SK-N-SH (cell line): ENCODE measurements around the gene ATG7. TPM values are rescaled to one million over a fixed set of nuclear protein-coding genes. Genes with fewer than 3 reads are reported as not detected.

Experiments
- CTCF ChIA-PET: fragments of 300-600, 350-600 bp; formaldehyde crosslinking; extraction: SDS; loops from one replicate; lab custom pipeline; 2021; lab: Yijun Ruan, JAX
- POLR2A ChIA-PET: fragments of 350-600 bp; sonication (Branson Sonifier 250); formaldehyde crosslinking; extraction: SDS; loops from one replicate; lab custom pipeline; 2020; ENCODE audit warnings: antibody characterized with exemption, inconsistent platforms; lab: Yijun Ruan, JAX
- DNase-seq: peaks from one replicate; pipeline ENCODE4 v3.0.0; 2012
- H2AFZ ChIP-seq: fragments of 200-600 bp; sonication (generic); 2 replicates; pipeline ENCODE4 v1.8.1; 2016; ENCODE audit warnings: antibody characterized with exemption, mild to moderate bottlenecking, low read depth
- H3F3A ChIP-seq: fragments of 200-600 bp; sonication (generic); replicated peaks from 2 replicates; pipeline ENCODE3; 2016; ENCODE audit warnings: antibody characterized with exemption, mild to moderate bottlenecking; ENCODE audit not compliant: insufficient read depth
- H3K27ac ChIP-seq, 2 experiments: fragments of 200-500 bp in 1 of 2; fragments of 200-600 bp in 1 of 2; sonication (Bioruptor generic) in 1 of 2; sonication (generic), shearing (Covaris generic) in 1 of 2; 2 replicates each; pipeline versions ENCODE4 v1.5.1 to v1.6.1; 2014 to 2016; ENCODE audit warnings: low read depth in 2 of 2, inconsistent platforms in 1 of 2, low read length in 1 of 2, mild to moderate bottlenecking in 1 of 2, mixed read lengths in 1 of 2
- H3K27me3 ChIP-seq: fragments of 200-600 bp; sonication (generic), shearing (Covaris generic); 2 replicates; pipeline ENCODE4 v1.6.1; 2016; ENCODE audit warnings: mixed run types; ENCODE audit not compliant: insufficient read depth
- H3K36me3 ChIP-seq, 2 experiments: fragments of 200-500 bp in 1 of 2; fragments of 200-600 bp in 1 of 2; sonication (Bioruptor generic) in 1 of 2; sonication (generic) in 1 of 2; replicated peaks in 1 of 2; 2 replicates each; pipeline versions ENCODE3 to v1.5.1; 2014 to 2016; ENCODE audit warnings: low read length in 1 of 2, mild to moderate bottlenecking in 1 of 2; ENCODE audit not compliant: insufficient read depth in 2 of 2, control insufficient read depth in 1 of 2
- H3K4me1 ChIP-seq, 2 experiments: fragments of 200-500 bp in 1 of 2; fragments of 200-600 bp in 1 of 2; sonication (Bioruptor generic) in 1 of 2; sonication (generic), shearing (Covaris generic) in 1 of 2; 2 replicates each; pipeline versions ENCODE4 v1.5.1 to v1.6.1; 2014 to 2016; ENCODE audit warnings: low read depth in 1 of 2, low read length in 1 of 2, mixed run types in 1 of 2; ENCODE audit not compliant: insufficient read depth in 2 of 2, control insufficient read depth in 1 of 2
- H3K4me2 ChIP-seq: fragments of 200-600 bp; sonication (generic), shearing (Covaris generic); 2 replicates; pipeline ENCODE4 v1.6.1; 2017; ENCODE audit warnings: mixed run types
- H3K4me3 ChIP-seq, 2 experiments: fragments of 200-500 bp in 1 of 2; fragments of 200-600 bp in 1 of 2; sonication (Bioruptor generic) in 1 of 2; sonication (generic), shearing (Covaris generic) in 1 of 2; 2 replicates each; pipeline versions ENCODE4 v1.5.1 to v1.8.1; 2014 to 2016; ENCODE audit warnings: low read depth in 2 of 2, inconsistent platforms in 1 of 2, low read length in 1 of 2, mild to moderate bottlenecking in 1 of 2, mixed read lengths in 1 of 2, moderate library complexity in 1 of 2
- H3K79me2 ChIP-seq: fragments of 200-600 bp; sonication (generic); 2 replicates; pipeline ENCODE4 v1.8.1; 2017; ENCODE audit warnings: mild to moderate bottlenecking; ENCODE audit not compliant: insufficient read depth
- H3K9ac ChIP-seq: fragments of 200-600 bp; sonication (generic); 2 replicates; pipeline ENCODE4 v1.6.1; 2017; ENCODE audit warnings: mixed run types
- H3K9me2 ChIP-seq: fragments of 200-600 bp; sonication (generic); 2 replicates; pipeline ENCODE4 v1.6.1; 2017; ENCODE audit warnings: mixed run types
- H3K9me3 ChIP-seq: fragments of 200-600 bp; sonication (generic); 2 replicates; pipeline ENCODE4 v1.6.1; 2017; ENCODE audit warnings: mixed run types, mild to moderate bottlenecking, moderate library complexity
- H4K20me1 ChIP-seq: fragments of 200-600 bp; sonication (generic); 2 replicates; pipeline ENCODE4 v1.6.1; 2017; ENCODE audit warnings: mild to moderate bottlenecking, mixed run types; ENCODE audit not compliant: insufficient read depth
- CHD2 ChIP-seq: fragments of 150-350 bp; IDR thresholded peaks from 2 replicates; pipeline ENCODE4 v1.6.1; 2018; ENCODE audit warnings: low read length; ENCODE audit not compliant: partially characterized antibody
- CTCF ChIP-seq: fragments of 200-600 bp; sonication (generic); IDR thresholded peaks from 2 replicates; pipeline ENCODE4 v1.6.1; 2017; ENCODE audit warnings: antibody characterized with exemption, mild to moderate bottlenecking, moderate library complexity
- EZH2phosphoT487 ChIP-seq: fragments of 200-600 bp; sonication (generic); IDR thresholded peaks from 2 replicates; pipeline ENCODE4 v1.6.1; 2017; ENCODE audit warnings: low read depth, mixed run types, mild to moderate bottlenecking, antibody characterized with exemption, moderate library complexity, borderline replicate concordance
- IRF3 ChIP-seq: fragments of 150-350 bp; IDR thresholded peaks from 2 replicates; pipeline ENCODE4 v1.6.1; 2016; ENCODE audit warnings: mild to moderate bottlenecking, low read depth, low read length
- JUND ChIP-seq: IDR thresholded peaks from 2 replicates; pipeline ENCODE4 v1.4.0; 2012
- MEF2A ChIP-seq: IDR thresholded peaks from 2 replicates; pipeline ENCODE4 v1.4.0; 2012; ENCODE audit warnings: low read depth, borderline replicate concordance
- POLR2AphosphoS5 ChIP-seq: IDR thresholded peaks from 2 replicates; pipeline ENCODE4 v1.6.1; 2012; ENCODE audit warnings: low read depth, low read length
- RCOR1 ChIP-seq: fragments of 150-350 bp; IDR thresholded peaks from 2 replicates; pipeline ENCODE4 v1.6.1; 2017; ENCODE audit warnings: antibody characterized with exemption, low read length
- REST ChIP-seq: IDR thresholded peaks from 2 replicates; pipeline ENCODE4 v1.6.1; 2012; ENCODE audit warnings: mild to moderate bottlenecking, low read depth, low read length, moderate library complexity
- TCF12 ChIP-seq: IDR thresholded peaks from 2 replicates; pipeline ENCODE4 v1.4.0; 2012
- TEAD4 ChIP-seq: IDR thresholded peaks from 2 replicates; pipeline ENCODE4 v1.4.0; 2012; ENCODE audit warnings: mild to moderate bottlenecking, borderline replicate concordance; ENCODE audit not compliant: insufficient read depth
- ZBTB33 ChIP-seq: IDR thresholded peaks from 2 replicates; pipeline ENCODE4 v1.4.0; 2012; ENCODE audit warnings: low read depth, borderline replicate concordance
- WGBS: methylation state at CpG from one replicate; pipeline ENCODE4 v1.1.6; 2017; ENCODE audit warnings: low lambda C conversion rate; 5-methylcytosine and 5-hydroxymethylcytosine counted together
- polyA plus RNA-seq, 3 experiments: library from polyadenylated mRNA; depleted of rRNA; stranded (reverse); fragments of >200 nt; gene quantifications; 2 replicates each; pipeline ENCODE4 v1.2.3, GENCODE V29; 2012

Gene ATG7
- polyA plus RNA-seq, 1 of the 3 experiments (the other 2 are of a cell fraction), result 29.5 TPM

- TF ChIP-seq CTCF, result no peak
Measured at GRCh38 chr3:11381141-11381540, 108.9 kb downstream of the ATG7 start (continued).

- Histone ChIP-seq H2AFZ (no peak overlapping the region), H3K27ac (no peak overlapping the region), H3K9me3 (no peaks in the 10 kb centered on the region), H3K79me2 (no peaks in the 10 kb centered on the region), H3K36me3 (peaks cover 0 to 8% of the 10 kb centered on the region in 2 experiments), H3K4me1 (peaks cover 16 to 18% of the 10 kb centered on the region in 2 experiments), H3K9ac (no peak overlapping the region), H3K4me3 (no peak overlapping the region), H3F3A (peaks cover 19% of the 10 kb centered on the region), H3K27me3 (no peaks in the 10 kb centered on the region), H3K9me2 (no peaks in the 10 kb centered on the region), H4K20me1 (no peaks in the 10 kb centered on the region), H3K4me2 (no peak overlapping the region)
- WGBS, result 65% methylated on average over 4 of the region's 4 CpGs
- DNase-seq, result no peak
- ChIA-PET CTCF (interaction anchor here (1.0 to 7.1 kb wide), 8 partner anchors 47 to 795 kb away, joined by 3 to 147 read pairs (median 9); no protein-coding TSS in a partner anchor), POLR2A (no interaction called here)
- TF ChIP-seq CHD2 (no peak), EZH2phosphoT487 (no peak), JUND (no peak), TCF12 (peak; percentile 52), REST (no peak)
Measured at GRCh38 chr3:11381563-11381962, 109.4 kb downstream of the ATG7 start.

DNA sequence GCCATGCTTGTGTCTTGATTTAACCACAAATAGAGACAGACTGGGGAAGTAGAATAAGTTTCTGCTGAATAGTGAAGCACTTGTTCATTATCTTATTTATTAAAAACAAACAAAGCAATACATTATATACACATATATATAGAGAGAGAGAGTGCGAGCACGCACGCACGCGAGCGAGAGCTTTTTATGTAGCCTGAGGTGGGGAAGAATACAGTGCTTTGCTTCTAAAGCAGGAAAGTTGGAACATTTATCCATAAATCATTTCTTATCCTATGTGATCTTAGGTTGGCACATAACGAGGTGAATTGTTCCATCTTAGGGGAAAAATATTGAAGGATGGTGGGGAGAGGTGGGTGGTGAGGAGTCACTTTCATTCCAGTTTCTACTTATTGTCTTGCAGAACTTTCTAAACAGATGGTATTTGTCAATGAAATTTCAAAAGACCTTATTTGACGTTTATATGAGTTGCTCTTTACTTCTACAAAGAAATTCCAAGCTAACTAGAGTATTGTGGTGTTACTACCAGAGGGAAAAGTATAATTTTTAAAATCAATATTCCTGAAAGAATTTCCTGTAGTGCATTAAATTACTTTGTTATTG is 110.0 kb downstream of the ATG7 start:
- no peak overlapping the region for H2AFZ ChIP-seq
- peaks cover 19% of the 10 kb centered on the region for H3F3A ChIP-seq
- no peaks in the 10 kb centered on the region for H3K9me2 ChIP-seq
- ChIA-PET CTCF (interaction anchor here (7.1 kb wide), 1 partner anchor 266 kb away, joined by 147 read pairs; no protein-coding TSS in a partner anchor), POLR2A (no interaction called here)
- H3K36me3 ChIP-seq, result peaks cover 0 to 8% of the 10 kb centered on the region in 2 experiments
- H3K4me1 ChIP-seq, result peaks cover 16 to 18% of the 10 kb centered on the region in 2 experiments
- H4K20me1 ChIP-seq, result no peaks in the 10 kb centered on the region
- TF ChIP-seq RCOR1 (no peak), IRF3 (no peak), CHD2 (no peak), JUND (no peak), ZBTB33 (no peak), TEAD4 (no peak), POLR2AphosphoS5 (no peak), MEF2A (no peak)
- H3K4me3 ChIP-seq, result no peak overlapping the region
- no peak for DNase-seq
- H3K27me3 ChIP-seq, result no peaks in the 10 kb centered on the region
- no peaks in the 10 kb centered on the region for H3K9me3 ChIP-seq
- H3K9ac ChIP-seq, result no peak overlapping the region
- H3K4me2 ChIP-seq, result no peak overlapping the region
- no peaks in the 10 kb centered on the region for H3K79me2 ChIP-seq
- WGBS, result 86% methylated on average over 8 of the region's 8 CpGs
- peak overlapping the region in 1 of 2 experiments; percentile 5; a peak in 1 of 4 replicates for H3K27ac ChIP-seq
